Keratinocyte (primary cell): ENCODE results near the gene ABCC10. TPM values are rescaled to one million over a fixed set of nuclear protein-coding genes. Genes with fewer than 3 reads are reported as not detected.
"Not testable (repeated sequence)": the region's sequence is repeated elsewhere in the genome, so short reads cannot be mapped to it uniquely, and the experiment has no call there.

Experiments
- DNase-seq: peaks from one replicate; pipeline ENCODE4 v3.0.0-alpha.2; 2011; ENCODE audit warnings: low read depth, missing footprints, low spot score
- FAIRE-seq: peaks from 2 replicates; lab custom pipeline; 2011; peaks lifted over from hg19 to GRCh38; lab: Jason Lieb, UNC
- H2AFZ ChIP-seq: 2 replicates; pipeline ENCODE4 v1.6.0; 2012; ENCODE audit warnings: low read length, control low read depth, inconsistent platforms; ENCODE audit not compliant: control insufficient read depth
- H3K27ac ChIP-seq: 2 replicates; pipeline ENCODE4 v1.5.1; 2011; ENCODE audit warnings: low read length; ENCODE audit not compliant: control insufficient read depth, insufficient read depth
- H3K27me3 ChIP-seq: 3 replicates; pipeline ENCODE4 v1.6.0; 2011; ENCODE audit warnings: low read length; ENCODE audit not compliant: control insufficient read depth, insufficient read depth; ENCODE audit errors: extremely low read depth
- H3K36me3 ChIP-seq, 2 experiments: 2 replicates in 1 of 2; 3 replicates in 1 of 2; pipeline ENCODE4 v1.5.1; 2011; ENCODE audit warnings: low read length in 2 of 2, mild to moderate bottlenecking in 1 of 2; ENCODE audit not compliant: control insufficient read depth in 2 of 2, insufficient read depth in 2 of 2; ENCODE audit errors: extremely low read depth in 1 of 2
- H3K4me1 ChIP-seq: 3 replicates; pipeline ENCODE4 v1.5.1; 2011; ENCODE audit warnings: low read length; ENCODE audit not compliant: control insufficient read depth, insufficient read depth; ENCODE audit errors: extremely low read depth
- H3K4me2 ChIP-seq: 3 replicates; pipeline ENCODE4 v1.6.0; 2011; ENCODE audit warnings: low read depth, low read length; ENCODE audit not compliant: control insufficient read depth, insufficient read depth; ENCODE audit errors: extremely low read depth
- H3K4me3 ChIP-seq, 3 experiments: fragments of 200-600 bp in 1 of 3; sonication (generic) in 1 of 3; 2 replicates in 2 of 3; 3 replicates in 1 of 3; pipeline ENCODE4 v1.5.1; 2011 to 2016; ENCODE audit warnings: low read length in 3 of 3, mild to moderate bottlenecking in 3 of 3, control low read depth in 2 of 3, inconsistent platforms in 1 of 3, low read depth in 1 of 3, mixed read lengths in 1 of 3, mixed run types in 1 of 3, moderate library complexity in 1 of 3; ENCODE audit not compliant: control insufficient read depth in 2 of 3, insufficient read depth in 2 of 3; ENCODE audit errors: extremely low read depth in 1 of 3
- H3K79me2 ChIP-seq: 2 replicates; pipeline ENCODE4 v1.6.0; 2012; ENCODE audit warnings: low read length; ENCODE audit not compliant: control insufficient read depth, insufficient read depth
- H3K9ac ChIP-seq: 3 replicates; pipeline ENCODE4 v1.6.0; 2011; ENCODE audit warnings: low read length; ENCODE audit not compliant: control insufficient read depth, insufficient read depth; ENCODE audit errors: extremely low read depth
- H3K9me1 ChIP-seq: 3 replicates; pipeline ENCODE4 v1.6.0; 2011; ENCODE audit warnings: low read length; ENCODE audit not compliant: control insufficient read depth, insufficient read depth; ENCODE audit errors: extremely low read depth
- H3K9me3 ChIP-seq: 2 replicates; pipeline ENCODE4 v1.5.1; 2012; ENCODE audit warnings: low read depth, low read length; ENCODE audit not compliant: control insufficient read depth
- H4K20me1 ChIP-seq: 3 replicates; pipeline ENCODE4 v1.6.0; 2011; ENCODE audit warnings: low read length; ENCODE audit not compliant: control insufficient read depth, insufficient read depth; ENCODE audit errors: extremely low read depth
- EZH2 ChIP-seq: IDR thresholded peaks from one replicate; pipeline ENCODE4 v1.6.1; 2012; ENCODE audit warnings: inconsistent platforms, mild to moderate bottlenecking, low read length, moderate library complexity
- dilution Hi-C: fragments of 300-500 bp; cut with MboI; formaldehyde crosslinking; loops from one replicate; pipeline ENCODE4 v1.7.0; 2020; ENCODE audit warnings: low sequenced_read_pairs; ENCODE audit not compliant: extremely low pct_ligation_motif_present
- polyA plus RNA-seq, 5 experiments: library from polyadenylated mRNA; depleted of rRNA in 3 of 5; stranded (reverse) in 3 of 5; stranded (forward) in 1 of 5; unstranded in 1 of 5; fragments of >200 nt; gene quantifications; 1 replicate in 1 of 5; 2 replicates in 3 of 5; 3 replicates in 1 of 5; pipeline versions ENCODE4 v1.2.1 to v1.2.3, GENCODE V29; 2011 to 2012; ENCODE audit warnings: missing spikeins in 2 of 5, low read depth in 1 of 5, low replicate concordance in 1 of 5
- TF ChIP-seq, protein P1 (sequence below), 3 experiments: IDR thresholded peaks in 1 of 3; conservative IDR thresholded peaks in 1 of 3; optimal IDR thresholded peaks in 1 of 3; 2 replicates in 2 of 3; 3 replicates in 1 of 3; pipeline versions ENCODE3 to v1.5.1; 2011; ENCODE audit warnings: low read length in 3 of 3, mild to moderate bottlenecking in 3 of 3, moderate library complexity in 2 of 3, control low read depth in 1 of 3, inconsistent platforms in 1 of 3; ENCODE audit not compliant: insufficient read depth in 2 of 3; ENCODE audit errors: extremely low read depth in 1 of 3

Gene ABCC10
- polyA plus RNA-seq, 1 donor (not counting 4 experiments of a cell fraction or from before 2014, with no cell fraction given): 17.9 TPM

DNA sequence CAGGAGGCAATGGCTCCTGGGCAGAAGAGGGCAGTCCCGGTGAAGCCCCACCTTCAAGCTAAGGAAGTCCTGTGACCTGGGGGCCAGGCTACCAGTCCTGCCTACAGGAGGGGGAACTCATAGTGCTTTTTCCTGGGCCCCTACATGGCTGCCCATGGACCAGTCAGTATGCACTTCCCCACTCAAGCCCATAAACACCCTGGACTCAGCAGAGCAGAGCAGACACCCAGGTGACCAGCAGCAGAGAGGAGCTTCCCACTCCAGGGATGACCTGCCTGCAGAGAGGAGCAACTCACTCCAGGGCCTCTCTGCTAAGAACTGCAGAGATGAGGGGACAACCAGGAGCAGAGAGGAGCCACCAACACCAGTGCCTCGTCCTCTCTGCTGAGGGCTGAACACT lies 14.3 kb upstream of the ABCC10 start:
- Histone ChIP-seq H3K4me1 (no peaks in the 10 kb centered on the region), H3K4me2 (no peak overlapping the region), H3K9me1 (no peaks in the 10 kb centered on the region), H2AFZ (no peak overlapping the region), H3K36me3 (no peaks in the 10 kb centered on the region), H3K27me3 (no peaks in the 10 kb centered on the region), H4K20me1 (no peaks in the 10 kb centered on the region), H3K4me3 (no peak overlapping the region), H3K9ac (no peak overlapping the region), H3K9me3 (no peaks in the 10 kb centered on the region), H3K27ac (no peak overlapping the region), H3K79me2 (no peaks in the 10 kb centered on the region)
- TF ChIP-seq, protein P1, sequence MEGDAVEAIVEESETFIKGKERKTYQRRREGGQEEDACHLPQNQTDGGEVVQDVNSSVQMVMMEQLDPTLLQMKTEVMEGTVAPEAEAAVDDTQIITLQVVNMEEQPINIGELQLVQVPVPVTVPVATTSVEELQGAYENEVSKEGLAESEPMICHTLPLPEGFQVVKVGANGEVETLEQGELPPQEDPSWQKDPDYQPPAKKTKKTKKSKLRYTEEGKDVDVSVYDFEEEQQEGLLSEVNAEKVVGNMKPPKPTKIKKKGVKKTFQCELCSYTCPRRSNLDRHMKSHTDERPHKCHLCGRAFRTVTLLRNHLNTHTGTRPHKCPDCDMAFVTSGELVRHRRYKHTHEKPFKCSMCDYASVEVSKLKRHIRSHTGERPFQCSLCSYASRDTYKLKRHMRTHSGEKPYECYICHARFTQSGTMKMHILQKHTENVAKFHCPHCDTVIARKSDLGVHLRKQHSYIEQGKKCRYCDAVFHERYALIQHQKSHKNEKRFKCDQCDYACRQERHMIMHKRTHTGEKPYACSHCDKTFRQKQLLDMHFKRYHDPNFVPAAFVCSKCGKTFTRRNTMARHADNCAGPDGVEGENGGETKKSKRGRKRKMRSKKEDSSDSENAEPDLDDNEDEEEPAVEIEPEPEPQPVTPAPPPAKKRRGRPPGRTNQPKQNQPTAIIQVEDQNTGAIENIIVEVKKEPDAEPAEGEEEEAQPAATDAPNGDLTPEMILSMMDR (optimal IDR thresholded peaks at IDR 0.05 in 1 of 3, IDR thresholded peaks at IDR 0.05 in 1 of 3, conservative IDR thresholded peaks at IDR 0.05 in 1 of 3; ENCODE audit: extremely low read depth in 1 of 3, insufficient read depth in 2 of 3, low read length in 3 of 3): no peak
- TF ChIP-seq EZH2: no peak
- no peak for FAIRE-seq
- dilution Hi-C loops: no loop called here
- DNase-seq: no peak

DNA sequence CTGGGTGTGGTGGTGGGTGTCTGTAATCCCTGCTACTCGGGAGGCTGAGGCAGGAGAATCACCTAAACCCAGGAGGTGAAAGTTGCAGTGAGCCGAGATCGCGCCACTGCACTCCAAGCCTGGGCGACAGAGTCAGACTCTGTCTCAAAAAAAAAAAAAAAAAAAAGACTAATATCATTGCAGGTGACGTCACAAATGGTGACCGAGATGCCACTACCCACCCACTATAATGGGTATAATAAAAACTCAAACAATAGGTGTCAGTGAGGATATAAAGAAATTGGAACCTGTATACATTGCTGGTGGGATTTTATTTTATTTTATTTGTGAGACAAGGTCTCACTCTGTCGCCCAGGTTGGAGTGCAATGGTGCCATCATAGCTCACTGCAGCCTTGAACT lies 12.1 kb upstream of the ABCC10 start:
- H3K4me2 ChIP-seq, H3K4me3 ChIP-seq, H3K27me3 ChIP-seq, H3K9me1 ChIP-seq, H3K27ac ChIP-seq, H3K9ac ChIP-seq, H4K20me1 ChIP-seq, H2AFZ ChIP-seq, dilution Hi-C loops, H3K36me3 ChIP-seq, FAIRE-seq, DNase-seq, H3K4me1 ChIP-seq, H3K9me3 ChIP-seq, H3K79me2 ChIP-seq: not testable (repeated sequence)

DNA sequence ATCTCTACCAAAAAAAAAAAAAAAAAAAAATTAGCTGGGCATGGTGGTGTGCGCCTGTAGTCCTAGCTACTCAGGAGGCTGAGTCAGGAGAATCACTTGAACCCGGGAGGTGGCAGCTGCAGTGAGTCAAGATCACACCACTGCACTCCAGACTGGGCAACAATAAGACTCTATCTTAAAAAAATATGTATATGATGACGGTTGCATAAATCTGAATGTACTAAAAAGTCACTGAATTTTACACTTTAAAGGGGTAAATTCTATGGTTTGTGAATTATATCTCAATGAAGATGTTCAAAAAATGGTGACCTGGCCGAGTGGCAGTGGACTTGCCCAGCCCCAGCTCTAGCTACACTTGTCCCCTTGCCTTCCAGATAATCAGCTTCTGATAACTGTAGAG lies 10.4 kb upstream of the ABCC10 start:
- dilution Hi-C loops: no loop called here
- H3K4me1 ChIP-seq: no peaks in the 10 kb centered on the region
- TF ChIP-seq, protein P1 (optimal IDR thresholded peaks at IDR 0.05 in 1 of 3, IDR thresholded peaks at IDR 0.05 in 1 of 3, conservative IDR thresholded peaks at IDR 0.05 in 1 of 3; ENCODE audit: extremely low read depth in 1 of 3, insufficient read depth in 2 of 3, low read length in 3 of 3): no peak
- no peak for TF ChIP-seq EZH2
- H3K79me2 ChIP-seq: no peaks in the 10 kb centered on the region
- H3K4me2 ChIP-seq: no peak overlapping the region
- H3K4me3 ChIP-seq: no peak overlapping the region
- H2AFZ ChIP-seq: no peak overlapping the region
- no peak overlapping the region for H3K27ac ChIP-seq
- no peaks in the 10 kb centered on the region for H3K36me3 ChIP-seq
- H3K9ac ChIP-seq: no peak overlapping the region
- no peak for FAIRE-seq
- no peaks in the 10 kb centered on the region for H3K27me3 ChIP-seq
- no peak for DNase-seq
- no peaks in the 10 kb centered on the region for H4K20me1 ChIP-seq
- H3K9me1 ChIP-seq: no peaks in the 10 kb centered on the region
- H3K9me3 ChIP-seq: no peaks in the 10 kb centered on the region
